Cerebellar nuclear complex (tissue), 1 donor: ENCODE results near the gene UGGT2.
"Not testable (repeated sequence)": the region's sequence is repeated elsewhere in the genome, so short reads cannot be mapped to it uniquely, and the experiment has no call there.

Experiments
- DNase-seq, 2 experiments: peaks; one replicate each; lab custom pipeline; 2025; lab: John Stamatoyannopoulos, UW

UGGT2 gene

GRCh38 chr13:96053003-96053703 lies at the start of gene UGGT2:
TSS of gene UGGT2 (minus strand) at chr13:96053401. CDS start at chr13:96053312, 89 bp downstream.
- no peak for DNase-seq

DNA sequence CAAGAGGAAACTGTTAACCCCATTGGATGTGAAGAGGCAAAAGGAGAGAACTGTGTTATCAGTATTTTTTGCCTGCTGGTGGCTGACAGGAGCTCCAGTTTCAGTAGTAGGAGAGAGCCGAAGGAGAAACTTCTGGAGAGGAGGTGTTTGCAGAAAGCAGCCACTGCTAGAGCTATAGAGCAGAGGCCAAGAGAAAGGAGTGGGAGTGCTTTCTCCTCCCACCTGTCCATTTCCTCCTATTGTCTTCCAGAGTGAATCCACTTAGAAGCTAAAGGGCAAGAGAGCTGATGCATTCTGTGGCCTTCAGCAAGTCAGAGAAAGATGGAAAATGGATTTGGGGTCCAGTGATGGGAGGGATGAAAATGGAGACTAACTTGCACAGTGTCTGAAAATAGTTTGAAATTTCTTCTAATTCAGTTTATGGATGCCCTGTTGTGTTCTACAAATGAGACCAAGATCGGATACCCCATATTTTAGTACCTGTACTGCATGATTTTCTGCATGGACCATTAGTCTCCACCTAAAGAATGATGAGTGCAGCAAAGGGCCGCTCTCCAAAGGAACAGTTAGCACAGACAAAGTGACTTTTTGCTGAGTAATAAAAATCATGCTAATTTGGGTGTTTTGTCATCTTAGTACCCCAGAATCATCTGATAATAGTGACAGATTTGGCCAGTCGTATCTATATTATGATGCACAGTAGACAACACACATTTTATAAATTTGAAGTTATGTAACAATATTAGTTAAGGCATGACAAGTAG lies 47.4 kb upstream of the UGGT2 start:
- no peak for DNase-seq

DNA sequence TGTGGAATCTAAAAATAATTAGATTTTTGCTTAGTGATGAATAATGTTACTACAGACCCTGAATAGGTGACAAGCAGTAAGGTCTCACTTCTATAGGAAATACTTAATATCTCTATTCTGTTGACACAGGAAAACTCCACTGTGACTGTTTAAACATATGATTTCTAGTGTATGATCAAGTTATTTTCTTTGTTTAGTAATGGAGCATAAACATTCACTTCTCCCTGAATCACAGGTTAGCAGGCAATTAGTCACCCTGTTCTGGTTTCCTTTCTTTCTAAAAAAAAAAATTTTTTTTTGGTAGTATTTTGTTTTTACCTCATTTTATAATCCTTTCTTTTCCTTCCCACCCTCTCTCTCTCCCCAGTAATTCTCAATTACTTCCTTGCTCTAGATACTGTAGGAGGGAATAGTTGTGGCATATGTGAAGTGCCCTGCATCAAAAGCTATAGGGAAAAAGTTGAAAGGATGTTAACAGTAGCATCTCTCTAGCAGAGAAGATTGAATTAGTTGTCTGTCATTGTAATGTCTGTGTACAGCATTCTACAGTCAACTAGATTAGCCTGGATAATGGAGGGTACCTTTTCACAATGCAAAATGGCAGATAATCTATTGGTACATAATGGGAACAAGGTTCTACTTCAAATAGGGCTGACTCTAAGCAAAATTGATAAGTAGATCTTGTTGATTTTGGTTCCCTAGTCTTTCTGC lies 40.2 kb upstream of the UGGT2 start:
- no peak for DNase-seq

- DNase-seq = no peak
Observed at GRCh38 chr13:96091164-96092117, 38.2 kb upstream of the UGGT2 start.

- DNase-seq = no peak
Observed at GRCh38 chr13:96090240-96091101, 37.3 kb upstream of the UGGT2 start.

GRCh38 chr13:96089749-96090239 lies 36.6 kb upstream of the UGGT2 start, which contains the start of gene HS6ST3:
TSS of gene HS6ST3 (plus strand) at chr13:96090107.
- DNase-seq = no peak

DNA sequence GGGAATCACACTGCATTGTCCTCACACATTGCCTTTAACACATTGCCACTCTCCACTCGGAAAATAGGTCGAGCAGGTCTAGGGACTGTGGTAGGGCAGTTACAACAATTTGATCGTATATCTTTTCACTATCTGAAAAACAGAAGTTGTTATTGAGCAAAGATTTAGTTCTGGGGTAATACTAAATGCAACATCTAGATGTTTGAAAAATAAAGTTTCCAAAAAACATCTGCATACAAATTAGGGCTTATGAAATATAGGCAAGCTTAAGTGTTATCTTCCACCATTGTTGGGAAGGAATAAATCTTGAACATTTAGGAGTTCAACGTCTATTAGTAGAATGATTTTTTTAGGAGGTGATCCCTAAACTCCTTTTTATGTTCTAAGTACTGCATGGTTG lies 35.9 kb upstream of the UGGT2 start:
- no peak for DNase-seq

DNA sequence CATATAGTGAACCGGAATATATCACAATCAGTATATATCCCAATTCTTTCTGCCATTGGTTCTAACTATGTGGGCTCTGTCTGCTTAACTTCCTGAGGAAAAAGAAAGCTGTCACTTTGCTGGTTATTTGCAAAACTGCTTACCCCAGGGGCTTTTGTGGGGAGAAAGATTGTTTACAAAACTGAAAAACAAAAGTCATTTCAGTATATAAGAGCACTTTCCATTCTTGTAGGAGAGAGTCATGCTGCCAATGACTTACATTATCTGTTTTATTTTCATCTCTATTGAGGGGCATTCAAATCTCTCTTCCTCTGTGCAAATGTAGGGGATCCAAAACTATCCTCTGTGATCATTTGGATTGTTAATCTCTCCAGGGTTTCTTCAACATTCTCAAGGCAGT lies 33.5 kb upstream of the UGGT2 start:
- DNase-seq = no peak

DNA sequence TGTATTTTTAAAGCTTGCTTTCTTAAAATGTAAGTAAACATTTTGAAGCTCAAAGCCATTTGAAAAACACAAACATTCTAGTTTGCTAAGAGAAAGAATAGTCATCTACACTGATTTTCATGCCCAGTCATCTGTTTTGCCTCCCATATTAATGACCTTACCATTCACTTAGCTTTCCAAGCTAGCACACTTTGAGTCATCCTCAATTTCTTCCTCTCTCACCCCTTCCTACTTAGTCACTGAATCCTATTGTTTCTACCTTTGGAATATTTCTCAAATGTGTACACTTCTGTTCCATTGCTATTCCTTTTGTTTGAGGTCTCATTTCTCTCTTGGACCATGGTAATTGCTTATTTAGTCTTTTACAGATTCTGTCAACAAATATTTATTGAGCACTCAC lies 29.4 kb upstream of the UGGT2 start:
- no peak for DNase-seq

GRCh38 chr13:96081888-96082287 lies 28.7 kb upstream of the UGGT2 start:
- DNase-seq = no peak

GRCh38 chr13:96080676-96081075 lies 27.5 kb upstream of the UGGT2 start:
- DNase-seq = no peak

- no peak for DNase-seq
Observed at GRCh38 chr13:96075953-96076543, 22.8 kb upstream of the UGGT2 start.

- no peak for DNase-seq
Observed at GRCh38 chr13:96072392-96072791, 19.2 kb upstream of the UGGT2 start.

DNA sequence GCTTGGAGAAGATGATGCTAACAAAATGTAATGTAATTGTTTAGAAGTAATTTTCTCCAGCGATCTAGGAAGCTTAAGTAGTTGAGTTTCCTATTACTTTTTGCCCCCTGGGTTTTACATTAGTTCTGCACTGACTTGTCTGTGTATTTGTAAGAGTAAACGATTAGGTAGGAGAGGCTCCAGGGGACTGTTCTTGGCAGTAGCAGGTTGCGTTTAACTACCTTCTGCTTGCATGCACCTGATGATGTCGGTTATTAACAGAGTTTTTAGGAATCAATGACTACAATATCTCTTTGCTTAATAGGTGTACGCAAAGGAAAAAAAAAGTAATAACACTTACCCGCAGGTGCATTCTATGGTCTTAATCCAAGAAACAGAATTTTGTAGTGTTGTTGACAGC lies 18.3 kb upstream of the UGGT2 start:
- no peak for DNase-seq

- DNase-seq = no peak
Observed at GRCh38 chr13:96068729-96069128, 15.5 kb upstream of the UGGT2 start.

DNA sequence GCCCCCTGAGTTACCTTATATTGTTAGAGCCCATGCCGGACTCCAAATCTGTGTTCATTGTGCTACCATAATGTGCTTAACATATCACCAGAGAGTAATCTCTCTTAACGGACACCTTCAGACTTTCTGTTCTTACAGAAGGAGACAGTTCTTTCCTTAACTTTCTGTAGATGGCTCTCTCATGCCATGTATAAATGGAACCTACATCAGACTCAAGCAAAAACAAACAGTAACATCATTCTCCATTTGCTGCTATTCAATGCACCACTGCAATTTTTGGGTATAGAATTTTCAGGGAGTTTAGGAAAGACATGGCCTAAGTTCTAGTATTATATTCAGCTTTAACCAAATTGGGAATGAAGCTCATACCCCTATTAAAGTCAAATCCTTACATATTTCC lies 12.6 kb upstream of the UGGT2 start:
- DNase-seq = no peak

DNA sequence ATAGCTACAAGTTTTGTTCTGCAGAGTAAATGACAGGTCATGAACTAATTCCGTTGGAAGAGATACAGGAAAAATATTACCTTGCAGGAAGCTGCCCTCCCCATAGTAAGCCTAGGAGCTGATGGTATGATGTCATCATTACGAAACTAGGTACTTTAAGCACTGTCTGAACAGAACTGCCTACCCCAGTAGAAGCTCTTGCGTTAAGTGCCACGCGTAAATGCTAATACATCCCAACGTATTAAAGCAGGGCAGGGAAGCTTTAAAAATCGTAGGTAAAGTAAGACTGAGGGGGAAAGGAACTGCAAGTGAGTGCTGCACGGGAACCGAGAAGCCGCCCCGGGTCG lies 572 bp downstream of the UGGT2 start:
- DNase-seq = no peak

GRCh38 chr13:96051946-96052345 lies 1.3 kb downstream of the UGGT2 start:
- not testable (repeated sequence) for DNase-seq

GRCh38 chr13:96051491-96051890 lies 1.7 kb downstream of the UGGT2 start:
- DNase-seq = not testable (repeated sequence)

DNA sequence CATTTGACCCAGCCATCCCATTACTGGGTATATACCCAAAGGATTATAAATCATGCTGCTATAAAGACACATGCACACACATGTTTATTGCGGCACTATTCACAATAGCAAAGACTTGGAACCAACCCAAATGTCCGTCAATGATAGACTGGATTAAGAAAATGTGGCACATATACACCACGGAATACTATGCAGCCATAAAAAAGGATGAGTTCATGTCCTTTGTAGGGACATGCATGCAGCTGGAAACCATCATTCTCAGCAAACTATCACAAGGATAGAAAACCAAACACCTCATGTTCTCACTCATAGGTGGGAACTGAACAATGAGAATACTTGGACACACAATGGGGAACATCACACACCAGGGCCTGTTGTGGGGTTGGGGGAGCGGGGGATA lies 2.2 kb downstream of the UGGT2 start:
- not testable (repeated sequence) for DNase-seq
